KMS-11 (cell line): ENCODE measurements around the gene CCRL2.

Source experiments
- H2AFZ ChIP-seq: fragments of 200-600 bp; sonication (generic); 2 replicates; pipeline ENCODE4 v1.6.1; 2016; ENCODE audit warnings: antibody characterized with exemption, mixed run types, low read depth
- H3K27ac ChIP-seq: fragments of 200-600 bp; sonication (generic); 2 replicates; pipeline ENCODE4 v1.6.1; 2016; ENCODE audit warnings: mild to moderate bottlenecking, mixed run types
- H3K27me3 ChIP-seq: fragments of 200-600 bp; sonication (generic); 2 replicates; pipeline ENCODE4 v1.6.1; 2017; ENCODE audit warnings: mild to moderate bottlenecking, low read depth, mixed run types, moderate library complexity; ENCODE audit not compliant: insufficient read depth
- H3K36me3 ChIP-seq: fragments of 200-600 bp; sonication (generic); 2 replicates; pipeline ENCODE4 v1.6.1; 2017; ENCODE audit warnings: mild to moderate bottlenecking, mixed run types; ENCODE audit not compliant: insufficient read depth
- H3K4me1 ChIP-seq: fragments of 200-600 bp; sonication (generic); 2 replicates; pipeline ENCODE4 v1.6.1; 2016; ENCODE audit warnings: mild to moderate bottlenecking, low read depth, mixed run types; ENCODE audit not compliant: poor library complexity, severe bottlenecking
- H3K4me2 ChIP-seq: fragments of 200-600 bp; sonication (generic); 2 replicates; pipeline ENCODE4 v1.7.0; 2016; ENCODE audit warnings: mild to moderate bottlenecking, mixed run types
- H3K4me3 ChIP-seq: fragments of 200-600 bp; sonication (generic); IDR thresholded peaks from 2 replicates; pipeline ENCODE4 v1.6.1; 2017; ENCODE audit warnings: low read depth, low read length, mixed read lengths; ENCODE audit not compliant: insufficient read depth
- H3K79me2 ChIP-seq: fragments of 200-600 bp; sonication (generic); 2 replicates; pipeline ENCODE4 v1.6.1; 2016; ENCODE audit warnings: low read depth, mixed run types; ENCODE audit not compliant: insufficient read depth
- H3K9ac ChIP-seq: fragments of 200-600 bp; sonication (generic); 2 replicates; pipeline ENCODE4 v1.6.1; 2016; ENCODE audit warnings: mild to moderate bottlenecking, mixed run types
- H4K20me1 ChIP-seq: fragments of 200-600 bp; sonication (generic); 2 replicates; pipeline ENCODE4 v1.6.1; 2016; ENCODE audit warnings: mild to moderate bottlenecking, mixed run types; ENCODE audit not compliant: insufficient read depth
- TF ChIP-seq, protein P1 (sequence below): fragments of 200-600 bp; sonication (generic); conservative IDR thresholded peaks from 2 replicates; pipeline ENCODE4 v1.6.1; 2017; ENCODE audit warnings: low read depth, mild to moderate bottlenecking, antibody characterized with exemption, low read length, moderate library complexity, mixed read lengths

The CCRL2 gene

DNA sequence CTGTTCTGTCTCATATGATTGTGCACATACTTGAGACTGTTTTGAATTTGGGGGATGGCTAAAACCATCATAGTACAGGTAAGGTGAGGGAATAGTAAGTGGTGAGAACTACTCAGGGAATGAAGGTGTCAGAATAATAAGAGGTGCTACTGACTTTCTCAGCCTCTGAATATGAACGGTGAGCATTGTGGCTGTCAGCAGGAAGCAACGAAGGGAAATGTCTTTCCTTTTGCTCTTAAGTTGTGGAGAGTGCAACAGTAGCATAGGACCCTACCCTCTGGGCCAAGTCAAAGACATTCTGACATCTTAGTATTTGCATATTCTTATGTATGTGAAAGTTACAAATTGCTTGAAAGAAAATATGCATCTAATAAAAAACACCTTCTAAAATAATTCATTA is 31.2 kb upstream of the CCRL2 start:
- H3K36me3 ChIP-seq, result no peaks in the 10 kb centered on the region
- no peak overlapping the region for H3K9ac ChIP-seq
- H3K79me2 ChIP-seq, result no peaks in the 10 kb centered on the region
- H3K27ac ChIP-seq, result no peak overlapping the region
- no peaks in the 10 kb centered on the region for H4K20me1 ChIP-seq
- H3K4me1 ChIP-seq, result peaks cover 24% of the 10 kb centered on the region
- no peak overlapping the region for H2AFZ ChIP-seq
- no peak overlapping the region for H3K4me3 ChIP-seq
- H3K27me3 ChIP-seq, result no peaks in the 10 kb centered on the region
- TF ChIP-seq, protein P1, sequence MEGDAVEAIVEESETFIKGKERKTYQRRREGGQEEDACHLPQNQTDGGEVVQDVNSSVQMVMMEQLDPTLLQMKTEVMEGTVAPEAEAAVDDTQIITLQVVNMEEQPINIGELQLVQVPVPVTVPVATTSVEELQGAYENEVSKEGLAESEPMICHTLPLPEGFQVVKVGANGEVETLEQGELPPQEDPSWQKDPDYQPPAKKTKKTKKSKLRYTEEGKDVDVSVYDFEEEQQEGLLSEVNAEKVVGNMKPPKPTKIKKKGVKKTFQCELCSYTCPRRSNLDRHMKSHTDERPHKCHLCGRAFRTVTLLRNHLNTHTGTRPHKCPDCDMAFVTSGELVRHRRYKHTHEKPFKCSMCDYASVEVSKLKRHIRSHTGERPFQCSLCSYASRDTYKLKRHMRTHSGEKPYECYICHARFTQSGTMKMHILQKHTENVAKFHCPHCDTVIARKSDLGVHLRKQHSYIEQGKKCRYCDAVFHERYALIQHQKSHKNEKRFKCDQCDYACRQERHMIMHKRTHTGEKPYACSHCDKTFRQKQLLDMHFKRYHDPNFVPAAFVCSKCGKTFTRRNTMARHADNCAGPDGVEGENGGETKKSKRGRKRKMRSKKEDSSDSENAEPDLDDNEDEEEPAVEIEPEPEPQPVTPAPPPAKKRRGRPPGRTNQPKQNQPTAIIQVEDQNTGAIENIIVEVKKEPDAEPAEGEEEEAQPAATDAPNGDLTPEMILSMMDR, result no peak
- no peak overlapping the region for H3K4me2 ChIP-seq

DNA sequence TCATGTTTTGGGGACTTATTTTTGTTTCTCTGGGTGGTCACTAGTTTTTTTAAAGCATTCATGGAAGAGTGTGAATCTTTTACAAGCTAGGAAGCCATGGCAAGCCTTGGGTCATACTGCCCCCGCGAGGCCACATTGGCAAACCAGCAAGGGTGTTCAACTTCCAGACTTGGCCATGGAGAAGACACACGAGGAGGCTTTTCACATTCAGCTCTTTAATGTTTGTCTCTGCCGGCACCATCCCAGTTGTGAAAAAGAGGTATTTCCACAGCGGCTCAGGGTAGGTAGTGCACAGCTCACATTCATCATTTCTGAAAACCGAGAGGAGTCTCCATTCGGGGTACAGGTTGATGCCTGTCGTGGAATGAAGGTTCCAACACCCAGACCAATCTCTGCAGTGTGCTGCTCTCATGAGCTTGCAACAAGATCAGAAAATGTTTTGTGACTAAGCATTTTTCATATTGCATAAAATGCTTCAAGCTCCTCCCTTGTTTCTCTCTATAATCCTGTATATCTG is 28.6 kb upstream of the CCRL2 start:
- Histone ChIP-seq H3K27ac (no peak overlapping the region; the same call in 1 of the 2 replicates), H3K4me1 (peaks cover 25% of the 10 kb centered on the region), H3K27me3 (no peaks in the 10 kb centered on the region), H3K36me3 (no peaks in the 10 kb centered on the region), H2AFZ (peak overlapping the region; percentile 52; the same call in 1 of the 2 replicates), H4K20me1 (no peaks in the 10 kb centered on the region), H3K4me3 (no peak overlapping the region), H3K79me2 (no peaks in the 10 kb centered on the region), H3K4me2 (peak overlapping the region; percentile 27; the same call in 1 of the 2 replicates), H3K9ac (no peak overlapping the region)
- TF ChIP-seq, protein P1, result peak; percentile 82

DNA sequence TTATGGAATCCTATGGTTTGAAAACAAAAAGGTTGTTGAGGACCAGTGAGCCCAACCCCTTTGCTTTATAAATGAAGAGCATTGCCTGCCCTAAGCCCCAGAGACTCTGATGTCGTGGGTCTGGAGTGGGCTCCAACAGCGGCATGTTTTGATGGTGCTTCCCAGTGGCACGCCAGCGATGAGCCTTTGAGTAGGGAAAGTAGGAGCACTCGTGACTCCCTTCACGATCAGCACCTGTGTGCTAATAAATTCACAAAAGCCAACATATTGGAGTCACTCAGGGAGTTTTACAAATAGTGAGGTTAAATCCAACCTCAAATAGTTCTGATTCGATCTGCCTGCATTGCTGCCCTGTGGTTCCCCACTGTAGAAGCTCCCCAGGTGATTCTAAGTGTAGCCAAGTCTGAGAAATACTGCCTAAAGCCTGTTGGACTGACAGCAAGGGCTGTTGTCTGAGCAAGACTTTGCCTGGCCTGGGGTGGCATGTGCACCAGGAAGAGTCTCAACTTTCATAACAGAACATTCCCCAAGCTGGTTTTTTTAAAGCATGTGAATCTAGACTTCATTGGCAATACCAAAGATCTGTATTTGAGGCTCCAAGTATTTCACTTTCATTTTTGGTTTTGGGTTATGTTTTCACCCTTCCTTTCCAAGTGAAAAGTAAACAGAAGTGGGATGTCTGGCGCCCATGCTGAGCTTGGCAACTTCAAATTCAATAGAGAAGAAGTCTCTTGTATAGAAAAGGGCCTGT is 26.4 kb upstream of the CCRL2 start:
- peak overlapping the region; percentile 9; the same call in 1 of the 2 replicates for H3K4me2 ChIP-seq
- H3K9ac ChIP-seq, result no peak overlapping the region
- no peaks in the 10 kb centered on the region for H3K27me3 ChIP-seq
- TF ChIP-seq, protein P1, result no peak
- no peak overlapping the region for H3K27ac ChIP-seq
- no peak overlapping the region for H3K4me3 ChIP-seq
- peaks cover 29% of the 10 kb centered on the region for H3K4me1 ChIP-seq
- H2AFZ ChIP-seq, result peak overlapping the region; percentile 25; the same call in 1 of the 2 replicates
- no peaks in the 10 kb centered on the region for H4K20me1 ChIP-seq
- H3K79me2 ChIP-seq, result no peaks in the 10 kb centered on the region
- H3K36me3 ChIP-seq, result no peaks in the 10 kb centered on the region

DNA sequence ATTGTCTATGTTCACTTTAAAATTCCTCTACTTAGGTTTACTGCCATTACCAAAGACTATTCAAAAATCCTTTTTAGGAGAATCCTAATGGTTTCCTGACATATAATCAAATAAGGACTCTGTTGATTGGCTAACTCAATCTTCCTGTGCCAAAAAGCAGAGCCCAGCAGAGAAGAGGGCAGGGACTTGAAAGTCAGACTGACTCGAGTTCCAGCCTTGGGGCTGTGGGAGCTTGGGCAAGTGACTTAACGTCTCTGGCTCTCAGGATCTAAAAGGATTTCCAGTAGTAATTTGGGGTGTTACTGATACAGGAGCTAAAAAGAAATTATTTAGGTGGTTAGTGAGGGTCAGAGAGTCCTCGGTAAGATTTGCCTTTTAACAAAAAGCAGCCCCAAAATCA is 25.4 kb upstream of the CCRL2 start:
- Histone ChIP-seq H3K79me2 (no peaks in the 10 kb centered on the region), H4K20me1 (no peaks in the 10 kb centered on the region), H3K4me3 (no peak overlapping the region), H3K4me2 (no peak overlapping the region), H3K27ac (no peak overlapping the region), H3K4me1 (peaks cover 29% of the 10 kb centered on the region), H3K27me3 (no peaks in the 10 kb centered on the region), H2AFZ (no peak overlapping the region), H3K36me3 (no peaks in the 10 kb centered on the region), H3K9ac (no peak overlapping the region)
- TF ChIP-seq, protein P1, result no peak
